B cell (primary cell): ENCODE measurements around the gene CLK2. TPM values are rescaled to one million over a fixed set of nuclear protein-coding genes. Genes with fewer than 3 reads are reported as not detected.

Source experiments
- ATAC-seq: fragments of 200-7000 bp; cut with Tn5 transposase; one replicate; pipeline ENCODE4 v1.10.0; 2021; ENCODE audit warnings: low read depth, mild to moderate bottlenecking, moderate number of reproducible peaks, moderate library complexity
- CTCF ChIA-PET: fragments of 350-600 bp; sonication (Branson Sonifier 250); formaldehyde crosslinking; loops from one replicate; lab custom pipeline; 2021; ENCODE audit warnings: antibody characterized with exemption, inconsistent platforms; lab: Charles Lee
- POLR2A ChIA-PET: fragments of 350-600 bp; sonication (Branson Sonifier 250); formaldehyde crosslinking; loops from one replicate; lab custom pipeline; 2021; ENCODE audit warnings: antibody characterized with exemption; lab: Charles Lee
- DNase-seq: peaks from one replicate; pipeline ENCODE4 v3.0.0; 2013
- H2AFZ ChIP-seq: 2 replicates; pipeline ENCODE4 v1.6.1; 2012; ENCODE audit warnings: mild to moderate bottlenecking, low read depth, low read length; ENCODE audit not compliant: insufficient read depth, poor library complexity, severe bottlenecking
- H3K27ac ChIP-seq, 2 donors: 1 replicate in 1 of 2; 2 replicates in 1 of 2; pipeline ENCODE4 v1.5.1; 2012 to 2013; ENCODE audit warnings: low read length in 2 of 2, mild to moderate bottlenecking in 2 of 2, moderate library complexity in 1 of 2
- H3K27me3 ChIP-seq, 4 experiments: fragments of 200-600 bp in 1 of 4; sonication (generic) in 1 of 4; replicated peaks in 1 of 4; 1 replicate in 2 of 4; 2 replicates in 2 of 4; pipeline versions ENCODE4 v1.6.1 to v1.7.0; 2013 to 2016; ENCODE audit warnings: low read length in 3 of 4, mild to moderate bottlenecking in 2 of 4, mixed read lengths in 1 of 4, moderate library complexity in 1 of 4; ENCODE audit not compliant: insufficient read depth in 4 of 4, control insufficient read depth in 3 of 4; ENCODE audit errors: control extremely low read depth in 1 of 4
- H3K36me3 ChIP-seq, 2 experiments: replicated peaks in 1 of 2; 1 replicate in 1 of 2; 2 replicates in 1 of 2; pipeline versions ENCODE4 v1.6.1 to v1.7.1; 2013; ENCODE audit warnings: low read length in 1 of 2; ENCODE audit not compliant: insufficient read depth in 2 of 2, control insufficient read depth in 1 of 2; ENCODE audit errors: control extremely low read depth in 1 of 2, extremely low read depth in 1 of 2
- H3K4me1 ChIP-seq, 2 donors: fragments of 200-600 bp in 1 of 2; sonication (generic) in 1 of 2; 1 replicate in 1 of 2; 2 replicates in 1 of 2; pipeline versions ENCODE4 v1.5.1 to v1.6.1; 2013 to 2017; ENCODE audit warnings: low read length in 2 of 2; ENCODE audit not compliant: control insufficient read depth in 2 of 2, insufficient read depth in 2 of 2
- H3K4me2 ChIP-seq: replicated peaks from 2 replicates; pipeline ENCODE3; 2012; ENCODE audit warnings: mild to moderate bottlenecking, low read depth, low read length; ENCODE audit not compliant: poor library complexity, severe bottlenecking
- H3K4me3 ChIP-seq, 5 experiments: fragments of 200-600 bp in 1 of 5; sonication (generic) in 1 of 5; 1 replicate in 3 of 5; 2 replicates in 2 of 5; pipeline versions ENCODE4 v1.5.1 to v1.7.0; 2011 to 2016; ENCODE audit warnings: low read length in 4 of 5, mild to moderate bottlenecking in 4 of 5, low read depth in 2 of 5, control low read depth in 1 of 5, moderate library complexity in 1 of 5; ENCODE audit not compliant: insufficient read depth in 1 of 5; ENCODE audit errors: control extremely low read depth in 1 of 5, extremely low read depth in 1 of 5
- H3K79me2 ChIP-seq: fragments of 200-600 bp; sonication (generic); one replicate; pipeline ENCODE4 v1.6.0; 2016; ENCODE audit warnings: low read length; ENCODE audit not compliant: control insufficient read depth, insufficient read depth
- H3K9ac ChIP-seq: fragments of 200-600 bp; sonication (generic); 2 replicates; pipeline ENCODE4 v1.6.1; 2017; ENCODE audit warnings: mild to moderate bottlenecking, low read length, moderate library complexity
- H3K9me3 ChIP-seq, 3 donors: one replicate each; pipeline versions ENCODE4 v1.6.1 to v1.7.1; 2013; ENCODE audit warnings: low read length in 2 of 3; ENCODE audit not compliant: control insufficient read depth in 2 of 3, insufficient read depth in 1 of 3; ENCODE audit errors: control extremely low read depth in 1 of 3
- H4K20me1 ChIP-seq: 2 replicates; pipeline ENCODE4 v1.6.0; 2012; ENCODE audit warnings: mild to moderate bottlenecking, low read length; ENCODE audit not compliant: insufficient read depth, control insufficient read depth, poor library complexity, severe bottlenecking
- H3K27ac Mint-ChIP-seq: one replicate; pipeline ENCODE4 v1.8.0; 2021; ENCODE audit warnings: mixed read lengths
- H3K27me3 Mint-ChIP-seq: one replicate; pipeline ENCODE4 v1.8.0; 2021; ENCODE audit warnings: mixed read lengths
- H3K4me1 Mint-ChIP-seq: one replicate; pipeline ENCODE4 v1.8.0; 2021; ENCODE audit warnings: mixed read lengths
- H3K4me3 Mint-ChIP-seq: one replicate; pipeline ENCODE4 v1.8.0; 2021; ENCODE audit warnings: mixed read lengths
- H3K9me3 Mint-ChIP-seq: one replicate; pipeline ENCODE4 v1.8.0; 2022; ENCODE audit warnings: mixed read lengths; ENCODE audit not compliant: insufficient read depth
- EZH2 ChIP-seq: IDR thresholded peaks from 2 replicates; pipeline ENCODE4 v1.6.1; 2012; ENCODE audit warnings: borderline replicate concordance, low read depth, mild to moderate bottlenecking, moderate library complexity, low read length; ENCODE audit not compliant: insufficient read depth, poor library complexity, severe bottlenecking
- WGBS: methylation state at CpG from one replicate; pipeline ENCODE4 v1.1.5; 2013; ENCODE audit warnings: missing lambda C conversion rate; ENCODE audit not compliant: insufficient coverage; 5-methylcytosine and 5-hydroxymethylcytosine counted together
- intact Hi-C: fragments of 100-400 bp; cut with micrococcal nuclease; formaldehyde crosslinking; loops from one replicate; pipeline ENCODE4 v1.10.0; 2022
- polyA plus RNA-seq: library from polyadenylated mRNA; depleted of rRNA; stranded (reverse); fragments of >200 nt; gene quantifications from 2 replicates; pipeline ENCODE4 v1.2.3, GENCODE V29; 2012
- total RNA-seq, 2 donors: library from RNA; stranded (reverse); fragments of 120-200 nt in 1 of 2; gene quantifications; 1 replicate in 1 of 2; 2 replicates in 1 of 2; pipeline versions ENCODE4 v1.2.3 to v1.2.4, GENCODE V29; 2013 to 2022
- TF ChIP-seq, protein P1 (sequence below): fragments of 200-600 bp; IDR thresholded peaks from one replicate; pipeline ENCODE4 v1.8.0; 2022; ENCODE audit warnings: antibody characterized with exemption, mild to moderate bottlenecking

Gene CLK2
- total and polyA plus RNA-seq, 2 donors (not counting 1 experiment from before 2014, with no cell fraction given) = 152 to 161 TPM

DNA sequence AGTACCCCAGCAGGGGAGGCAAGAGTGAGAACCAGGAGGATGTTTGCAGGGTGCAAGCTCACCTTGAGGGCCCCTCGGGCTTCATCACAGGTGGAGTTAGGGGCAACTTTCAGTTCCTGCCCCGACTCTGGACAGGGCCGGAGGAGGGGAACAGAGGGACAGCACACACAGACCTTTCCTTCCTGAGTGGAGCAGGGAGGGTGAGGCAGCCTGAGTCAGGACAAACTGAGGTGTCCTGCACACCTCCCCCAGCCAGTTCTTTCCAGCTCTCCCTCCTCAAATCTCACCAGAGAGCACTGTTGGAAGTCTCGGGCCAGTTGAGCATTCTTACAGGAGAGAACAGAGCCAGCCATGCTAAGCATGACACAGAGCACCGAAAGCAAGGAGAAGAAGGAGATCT lies 19.5 kb downstream of the CLK2 start:
- H3K4me1 ChIP-seq = peaks cover 20 to 31% of the 10 kb centered on the region in 2 donors
- H3K27ac Mint-ChIP-seq = peak overlapping the region; percentile 67
- H4K20me1 ChIP-seq = no peaks in the 10 kb centered on the region
- H3K36me3 ChIP-seq = peaks cover 0 to 17% of the 10 kb centered on the region in 2 experiments
- intact Hi-C loops = no loop called here
- no peak for TF ChIP-seq EZH2
- TF ChIP-seq, protein P1, sequence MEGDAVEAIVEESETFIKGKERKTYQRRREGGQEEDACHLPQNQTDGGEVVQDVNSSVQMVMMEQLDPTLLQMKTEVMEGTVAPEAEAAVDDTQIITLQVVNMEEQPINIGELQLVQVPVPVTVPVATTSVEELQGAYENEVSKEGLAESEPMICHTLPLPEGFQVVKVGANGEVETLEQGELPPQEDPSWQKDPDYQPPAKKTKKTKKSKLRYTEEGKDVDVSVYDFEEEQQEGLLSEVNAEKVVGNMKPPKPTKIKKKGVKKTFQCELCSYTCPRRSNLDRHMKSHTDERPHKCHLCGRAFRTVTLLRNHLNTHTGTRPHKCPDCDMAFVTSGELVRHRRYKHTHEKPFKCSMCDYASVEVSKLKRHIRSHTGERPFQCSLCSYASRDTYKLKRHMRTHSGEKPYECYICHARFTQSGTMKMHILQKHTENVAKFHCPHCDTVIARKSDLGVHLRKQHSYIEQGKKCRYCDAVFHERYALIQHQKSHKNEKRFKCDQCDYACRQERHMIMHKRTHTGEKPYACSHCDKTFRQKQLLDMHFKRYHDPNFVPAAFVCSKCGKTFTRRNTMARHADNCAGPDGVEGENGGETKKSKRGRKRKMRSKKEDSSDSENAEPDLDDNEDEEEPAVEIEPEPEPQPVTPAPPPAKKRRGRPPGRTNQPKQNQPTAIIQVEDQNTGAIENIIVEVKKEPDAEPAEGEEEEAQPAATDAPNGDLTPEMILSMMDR = no peak
- H3K27ac ChIP-seq = no peak overlapping the region
- H3K4me1 Mint-ChIP-seq = peaks cover 44% of the 10 kb centered on the region
- no peak overlapping the region for H3K4me3 ChIP-seq
- H3K27me3 Mint-ChIP-seq = no peaks in the 10 kb centered on the region
- no peak for ATAC-seq
- H3K4me2 ChIP-seq = peak overlapping the region; percentile 97
- DNase-seq = no peak
- H2AFZ ChIP-seq = no peak overlapping the region
- POLR2A ChIA-PET = interaction anchor here (1.5 kb wide), 1 partner anchor 9 kb away, joined by 12 read pairs; no protein-coding TSS in a partner anchor
- CTCF ChIA-PET = interaction anchor here (5.2 kb wide), 1 partner anchor 68 kb away, joined by 128 read pairs; the partner anchor contains the start of gene RUSC1
- no peak overlapping the region for H3K9ac ChIP-seq
- H3K4me3 Mint-ChIP-seq = peak overlapping the region; percentile 90
- no peaks in the 10 kb centered on the region for H3K79me2 ChIP-seq
- peaks cover 0 to 3% (median 0%) of the 10 kb centered on the region in 3 donors for H3K9me3 ChIP-seq
- no peaks in the 10 kb centered on the region for H3K27me3 ChIP-seq
- 87% methylated on average over 4 of the region's 5 CpGs for WGBS
- no peaks in the 10 kb centered on the region for H3K9me3 Mint-ChIP-seq

DNA sequence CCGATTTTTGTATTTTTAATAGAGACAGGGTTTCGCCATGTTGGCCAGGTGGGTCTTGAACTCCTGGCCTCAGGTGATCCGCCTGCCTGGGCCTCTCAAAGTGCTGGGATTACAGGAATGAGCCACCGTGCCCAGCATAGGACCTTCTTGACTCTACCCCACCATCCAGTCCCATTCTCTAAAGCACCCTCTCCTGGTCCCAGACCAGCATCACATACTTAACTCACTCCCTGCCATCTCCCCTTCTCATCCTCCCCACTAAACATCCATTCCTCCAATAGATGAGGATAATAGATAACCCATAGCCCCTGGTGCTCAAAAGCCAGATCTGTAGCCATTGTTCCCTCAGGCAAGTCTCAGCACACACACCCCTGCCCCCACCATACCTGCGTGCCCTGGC lies 20.1 kb downstream of the CLK2 start:
- no peaks in the 10 kb centered on the region for H3K9me3 Mint-ChIP-seq
- CTCF ChIA-PET = interaction anchor here (4.1 to 5.2 kb wide), 2 partner anchors 69 to 250 kb away, joined by 54 to 128 read pairs; partner anchors contain the start of gene RUSC1

More for the DNA sequence above, 20.1 kb downstream of the CLK2 start:
- H3K4me1 ChIP-seq = peaks cover 20 to 31% of the 10 kb centered on the region in 2 donors
- H3K27me3 Mint-ChIP-seq = no peaks in the 10 kb centered on the region
- no peak overlapping the region for H2AFZ ChIP-seq
- DNase-seq (no peak), ATAC-seq (no peak)
- H3K36me3 ChIP-seq = peaks cover 0 to 13% of the 10 kb centered on the region in 2 experiments
- POLR2A ChIA-PET = interaction anchor here (0.7 kb wide), 2 partner anchors 9 to 310 kb away, joined by 7 to 8 read pairs; no protein-coding TSS in a partner anchor
- peaks cover 42% of the 10 kb centered on the region for H3K4me1 Mint-ChIP-seq
- peak overlapping the region; percentile 90 for H3K4me3 Mint-ChIP-seq
- no peaks in the 10 kb centered on the region for H3K79me2 ChIP-seq
- 100% methylated on average over 4 of the region's 5 CpGs for WGBS
- no peak overlapping the region for H3K4me3 ChIP-seq
- no peak overlapping the region for H3K9ac ChIP-seq
- no peaks in the 10 kb centered on the region for H3K27me3 ChIP-seq
- H4K20me1 ChIP-seq = no peaks in the 10 kb centered on the region
- H3K27ac ChIP-seq = no peak overlapping the region
- H3K9me3 ChIP-seq = peaks cover 0 to 3% (median 0%) of the 10 kb centered on the region in 3 donors
- no peak for TF ChIP-seq EZH2
- TF ChIP-seq, protein P1 = no peak
- no peak overlapping the region for H3K4me2 ChIP-seq
- intact Hi-C loops = no loop called here
- no peak overlapping the region for H3K27ac Mint-ChIP-seq
